HUDEP-2 (cell line): ENCODE results near the gene PEMT.

Experiments
- DNase-seq, 76 experiments: peaks; one replicate each; lab custom pipeline; 2025; ENCODE audit not compliant: unreplicated experiment in 76 of 76; lab: John Stamatoyannopoulos, UW

Gene PEMT

GRCh38 chr17:17538417-17539391 is 52.8 kb downstream of the PEMT start:
- no peak for DNase-seq

- DNase-seq: no peak
Measured at GRCh38 chr17:17537311-17538099, 54.0 kb downstream of the PEMT start.

- DNase-seq: no peak
Measured at GRCh38 chr17:17536702-17537101, 54.8 kb downstream of the PEMT start.

- DNase-seq: no peak
Measured at GRCh38 chr17:17535957-17536356, 55.6 kb downstream of the PEMT start.

GRCh38 chr17:17533901-17534441 is 57.5 kb downstream of the PEMT start:
- no peak for DNase-seq

GRCh38 chr17:17532991-17533390 is 58.5 kb downstream of the PEMT start:
- DNase-seq: no peak

- no peak for DNase-seq
Measured at GRCh38 chr17:17531156-17531555, 60.4 kb downstream of the PEMT start.

GRCh38 chr17:17528696-17529652 is 62.5 kb downstream of the PEMT start:
- DNase-seq: no peak

- DNase-seq: no peak
Measured at GRCh38 chr17:17527956-17528500, 63.5 kb downstream of the PEMT start.

- no peak for DNase-seq
Measured at GRCh38 chr17:17527534-17527933, 64.0 kb downstream of the PEMT start.

GRCh38 chr17:17526369-17526768 is 65.1 kb downstream of the PEMT start:
- no peak for DNase-seq

- no peak for DNase-seq
Measured at GRCh38 chr17:17525956-17526355, 65.6 kb downstream of the PEMT start.

GRCh38 chr17:17525311-17525710 is 66.2 kb downstream of the PEMT start:
- no peak for DNase-seq

GRCh38 chr17:17523731-17524490 is 67.6 kb downstream of the PEMT start:
- DNase-seq: no peak

- DNase-seq: no peak
Measured at GRCh38 chr17:17523001-17523730, 68.3 kb downstream of the PEMT start.

- DNase-seq: no peak
Measured at GRCh38 chr17:17520599-17521232, 70.8 kb downstream of the PEMT start.

- no peak for DNase-seq
Measured at GRCh38 chr17:17519886-17520285, 71.6 kb downstream of the PEMT start.

- DNase-seq: no peak
Measured at GRCh38 chr17:17518951-17519350, 72.6 kb downstream of the PEMT start.
